Keratinocyte (primary cell): Measurements from ENCODE around the gene CTNNA3. TPM values are rescaled to one million over a fixed set of nuclear protein-coding genes. Genes with fewer than 3 reads are reported as not detected.

Experiments used
- DNase-seq: peaks from one replicate; pipeline ENCODE4 v3.0.0-alpha.2; 2011; ENCODE audit warnings: low read depth, missing footprints, low spot score
- FAIRE-seq: peaks from 2 replicates; lab custom pipeline; 2011; peaks lifted over from hg19 to GRCh38; lab: Jason Lieb, UNC
- H2AFZ ChIP-seq: 2 replicates; pipeline ENCODE4 v1.6.0; 2012; ENCODE audit warnings: low read length, control low read depth, inconsistent platforms; ENCODE audit not compliant: control insufficient read depth
- H3K27ac ChIP-seq: 2 replicates; pipeline ENCODE4 v1.5.1; 2011; ENCODE audit warnings: low read length; ENCODE audit not compliant: control insufficient read depth, insufficient read depth
- H3K27me3 ChIP-seq: 3 replicates; pipeline ENCODE4 v1.6.0; 2011; ENCODE audit warnings: low read length; ENCODE audit not compliant: control insufficient read depth, insufficient read depth; ENCODE audit errors: extremely low read depth
- H3K36me3 ChIP-seq, 2 experiments: 2 replicates in 1 of 2; 3 replicates in 1 of 2; pipeline ENCODE4 v1.5.1; 2011; ENCODE audit warnings: low read length in 2 of 2, mild to moderate bottlenecking in 1 of 2; ENCODE audit not compliant: control insufficient read depth in 2 of 2, insufficient read depth in 2 of 2; ENCODE audit errors: extremely low read depth in 1 of 2
- H3K4me1 ChIP-seq: 3 replicates; pipeline ENCODE4 v1.5.1; 2011; ENCODE audit warnings: low read length; ENCODE audit not compliant: control insufficient read depth, insufficient read depth; ENCODE audit errors: extremely low read depth
- H3K4me2 ChIP-seq: 3 replicates; pipeline ENCODE4 v1.6.0; 2011; ENCODE audit warnings: low read depth, low read length; ENCODE audit not compliant: control insufficient read depth, insufficient read depth; ENCODE audit errors: extremely low read depth
- H3K4me3 ChIP-seq, 3 experiments: fragments of 200-600 bp in 1 of 3; sonication (generic) in 1 of 3; 2 replicates in 2 of 3; 3 replicates in 1 of 3; pipeline ENCODE4 v1.5.1; 2011 to 2016; ENCODE audit warnings: low read length in 3 of 3, mild to moderate bottlenecking in 3 of 3, control low read depth in 2 of 3, inconsistent platforms in 1 of 3, low read depth in 1 of 3, mixed read lengths in 1 of 3, mixed run types in 1 of 3, moderate library complexity in 1 of 3; ENCODE audit not compliant: control insufficient read depth in 2 of 3, insufficient read depth in 2 of 3; ENCODE audit errors: extremely low read depth in 1 of 3
- H3K79me2 ChIP-seq: 2 replicates; pipeline ENCODE4 v1.6.0; 2012; ENCODE audit warnings: low read length; ENCODE audit not compliant: control insufficient read depth, insufficient read depth
- H3K9ac ChIP-seq: 3 replicates; pipeline ENCODE4 v1.6.0; 2011; ENCODE audit warnings: low read length; ENCODE audit not compliant: control insufficient read depth, insufficient read depth; ENCODE audit errors: extremely low read depth
- H3K9me1 ChIP-seq: 3 replicates; pipeline ENCODE4 v1.6.0; 2011; ENCODE audit warnings: low read length; ENCODE audit not compliant: control insufficient read depth, insufficient read depth; ENCODE audit errors: extremely low read depth
- H3K9me3 ChIP-seq: 2 replicates; pipeline ENCODE4 v1.5.1; 2012; ENCODE audit warnings: low read depth, low read length; ENCODE audit not compliant: control insufficient read depth
- H4K20me1 ChIP-seq: 3 replicates; pipeline ENCODE4 v1.6.0; 2011; ENCODE audit warnings: low read length; ENCODE audit not compliant: control insufficient read depth, insufficient read depth; ENCODE audit errors: extremely low read depth
- EZH2 ChIP-seq: IDR thresholded peaks from one replicate; pipeline ENCODE4 v1.6.1; 2012; ENCODE audit warnings: inconsistent platforms, mild to moderate bottlenecking, low read length, moderate library complexity
- dilution Hi-C: fragments of 300-500 bp; cut with MboI; formaldehyde crosslinking; loops from one replicate; pipeline ENCODE4 v1.7.0; 2020; ENCODE audit warnings: low sequenced_read_pairs; ENCODE audit not compliant: extremely low pct_ligation_motif_present
- polyA plus RNA-seq, 5 experiments: library from polyadenylated mRNA; depleted of rRNA in 3 of 5; stranded (reverse) in 3 of 5; stranded (forward) in 1 of 5; unstranded in 1 of 5; fragments of >200 nt; gene quantifications; 1 replicate in 1 of 5; 2 replicates in 3 of 5; 3 replicates in 1 of 5; pipeline versions ENCODE4 v1.2.1 to v1.2.3, GENCODE V29; 2011 to 2012; ENCODE audit warnings: missing spikeins in 2 of 5, low read depth in 1 of 5, low replicate concordance in 1 of 5
- TF ChIP-seq, protein P1 (sequence below), 3 experiments: IDR thresholded peaks in 1 of 3; conservative IDR thresholded peaks in 1 of 3; optimal IDR thresholded peaks in 1 of 3; 2 replicates in 2 of 3; 3 replicates in 1 of 3; pipeline versions ENCODE3 to v1.5.1; 2011; ENCODE audit warnings: low read length in 3 of 3, mild to moderate bottlenecking in 3 of 3, moderate library complexity in 2 of 3, control low read depth in 1 of 3, inconsistent platforms in 1 of 3; ENCODE audit not compliant: insufficient read depth in 2 of 3; ENCODE audit errors: extremely low read depth in 1 of 3

Gene CTNNA3
- polyA plus RNA-seq, 1 donor (not counting 4 experiments of a cell fraction or from before 2014, with no cell fraction given), result 0.01 TPM

DNA sequence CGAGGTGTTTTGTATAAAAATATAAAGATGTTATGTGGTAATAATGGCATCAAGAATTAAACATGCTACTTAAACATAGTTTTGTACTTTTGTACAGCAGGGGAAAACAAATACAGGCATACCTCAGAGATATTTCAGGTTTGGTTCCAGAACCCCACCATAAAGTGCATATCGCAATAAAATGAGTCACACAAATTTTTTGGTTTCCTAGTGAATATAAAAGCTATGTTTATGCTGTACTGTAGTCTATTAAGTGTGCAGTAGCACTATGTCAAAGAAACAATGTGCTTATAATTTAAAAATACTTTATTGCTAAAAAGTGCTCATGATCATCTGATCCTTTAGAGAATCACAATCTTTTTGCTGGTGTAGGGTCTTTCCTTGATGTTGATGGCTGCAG is 752.4 kb downstream of the CTNNA3 start:
- no peaks in the 10 kb centered on the region for H3K9me1 ChIP-seq
- DNase-seq, result no peak
- no peaks in the 10 kb centered on the region for H3K4me1 ChIP-seq
- H3K79me2 ChIP-seq, result no peaks in the 10 kb centered on the region
- no peak overlapping the region for H3K9ac ChIP-seq
- TF ChIP-seq, protein P1, sequence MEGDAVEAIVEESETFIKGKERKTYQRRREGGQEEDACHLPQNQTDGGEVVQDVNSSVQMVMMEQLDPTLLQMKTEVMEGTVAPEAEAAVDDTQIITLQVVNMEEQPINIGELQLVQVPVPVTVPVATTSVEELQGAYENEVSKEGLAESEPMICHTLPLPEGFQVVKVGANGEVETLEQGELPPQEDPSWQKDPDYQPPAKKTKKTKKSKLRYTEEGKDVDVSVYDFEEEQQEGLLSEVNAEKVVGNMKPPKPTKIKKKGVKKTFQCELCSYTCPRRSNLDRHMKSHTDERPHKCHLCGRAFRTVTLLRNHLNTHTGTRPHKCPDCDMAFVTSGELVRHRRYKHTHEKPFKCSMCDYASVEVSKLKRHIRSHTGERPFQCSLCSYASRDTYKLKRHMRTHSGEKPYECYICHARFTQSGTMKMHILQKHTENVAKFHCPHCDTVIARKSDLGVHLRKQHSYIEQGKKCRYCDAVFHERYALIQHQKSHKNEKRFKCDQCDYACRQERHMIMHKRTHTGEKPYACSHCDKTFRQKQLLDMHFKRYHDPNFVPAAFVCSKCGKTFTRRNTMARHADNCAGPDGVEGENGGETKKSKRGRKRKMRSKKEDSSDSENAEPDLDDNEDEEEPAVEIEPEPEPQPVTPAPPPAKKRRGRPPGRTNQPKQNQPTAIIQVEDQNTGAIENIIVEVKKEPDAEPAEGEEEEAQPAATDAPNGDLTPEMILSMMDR (optimal IDR thresholded peaks at IDR 0.05 in 1 of 3, IDR thresholded peaks at IDR 0.05 in 1 of 3, conservative IDR thresholded peaks at IDR 0.05 in 1 of 3; ENCODE audit: extremely low read depth in 1 of 3, insufficient read depth in 2 of 3, low read length in 3 of 3), result no peak
- TF ChIP-seq EZH2, result no peak
- H3K27ac ChIP-seq, result no peak overlapping the region
- no peaks in the 10 kb centered on the region for H4K20me1 ChIP-seq
- dilution Hi-C loops, result no loop called here
- no peaks in the 10 kb centered on the region for H3K9me3 ChIP-seq
- no peak overlapping the region for H2AFZ ChIP-seq
- no peaks in the 10 kb centered on the region for H3K36me3 ChIP-seq
- H3K27me3 ChIP-seq, result no peaks in the 10 kb centered on the region
- no peak overlapping the region for H3K4me2 ChIP-seq
- H3K4me3 ChIP-seq, result no peak overlapping the region
- FAIRE-seq, result no peak

DNA sequence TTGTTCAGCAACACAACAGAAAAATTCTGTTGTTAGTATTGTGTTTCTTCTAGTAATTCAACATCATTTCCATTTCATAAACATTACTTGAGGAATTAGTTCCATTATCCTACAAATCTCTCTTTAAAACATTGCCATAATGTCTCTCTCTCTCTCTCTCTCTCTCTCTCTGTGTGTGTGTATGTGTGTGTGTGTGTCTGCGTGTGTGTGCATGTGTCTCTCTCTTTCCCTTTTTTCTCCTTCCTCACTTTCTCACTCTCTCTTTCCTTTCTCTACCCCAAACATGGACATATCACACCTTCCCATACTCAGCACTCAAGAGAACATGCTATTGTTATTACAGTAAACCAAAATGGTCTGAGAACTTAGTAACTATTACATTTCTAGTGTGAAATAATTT is 753.6 kb downstream of the CTNNA3 start:
- TF ChIP-seq, protein P1 (optimal IDR thresholded peaks at IDR 0.05 in 1 of 3, IDR thresholded peaks at IDR 0.05 in 1 of 3, conservative IDR thresholded peaks at IDR 0.05 in 1 of 3; ENCODE audit: extremely low read depth in 1 of 3, insufficient read depth in 2 of 3, low read length in 3 of 3), result no peak
- TF ChIP-seq EZH2, result no peak
- FAIRE-seq (no peak), DNase-seq (no peak)
- Histone ChIP-seq H3K9me1 (no peaks in the 10 kb centered on the region), H3K9me3 (no peaks in the 10 kb centered on the region), H3K79me2 (no peaks in the 10 kb centered on the region), H3K4me2 (no peak overlapping the region), H3K27me3 (no peaks in the 10 kb centered on the region), H3K9ac (no peak overlapping the region), H3K4me1 (no peaks in the 10 kb centered on the region), H3K36me3 (no peaks in the 10 kb centered on the region), H4K20me1 (no peaks in the 10 kb centered on the region), H3K27ac (no peak overlapping the region), H3K4me3 (no peak overlapping the region), H2AFZ (no peak overlapping the region)
- dilution Hi-C loops, result no loop called here
